Measurements from ENCODE around the gene SLC44A4.
"Not testable (repeated sequence)": the region's sequence is repeated elsewhere in the genome, so short reads cannot be mapped to it uniquely, and the experiment has no call there.

The SLC44A4 gene

GRCh38 chr6:31838114-31838553 lies 40.7 kb downstream of the SLC44A4 start:
- H3K4me3 ChIP-seq (ENCODE audit: low read length in 2 of 2) = not testable (repeated sequence)

GRCh38 chr6:31837369-31838113 lies 41.3 kb downstream of the SLC44A4 start:
- H3K36me3 ChIP-seq (ENCODE audit: control insufficient read depth in 2 of 2, insufficient read depth in 2 of 2, low read length in 2 of 2) = peaks cover 17 to 32% of the 10 kb centered on the region in 2 donors
- H3K9ac ChIP-seq (ENCODE audit: low read length in 2 of 2) = peak overlapping the region in 1 of 2 donors; percentile 43
- H3K27me3 ChIP-seq (ENCODE audit: control insufficient read depth in 1 of 2, insufficient read depth in 2 of 2, low read length in 2 of 2) = no peaks in the 10 kb centered on the region
- H3K4me1 ChIP-seq (ENCODE audit: control insufficient read depth, insufficient read depth, low read length) = peaks cover 28% of the 10 kb centered on the region
- H3K9me3 ChIP-seq (ENCODE audit: control insufficient read depth in 2 of 2, low read length in 2 of 2) = no peaks in the 10 kb centered on the region
- peak overlapping the region; percentile 17 to 47 for H3K4me3 ChIP-seq (ENCODE audit: low read length in 2 of 2)
- H3K27ac ChIP-seq (ENCODE audit: low read length) = peak overlapping the region; percentile 93

More at GRCh38 chr6:31838114-31838553, 40.7 kb downstream of the SLC44A4 start:
- H3K27ac ChIP-seq (ENCODE audit: low read length); H3K27me3 ChIP-seq (ENCODE audit: control insufficient read depth in 1 of 2, insufficient read depth in 2 of 2, low read length in 2 of 2); H3K9ac ChIP-seq (ENCODE audit: low read length in 2 of 2); H3K9me3 ChIP-seq (ENCODE audit: control insufficient read depth in 2 of 2, low read length in 2 of 2): not testable (repeated sequence)
- Histone ChIP-seq H3K36me3 (ENCODE audit: control insufficient read depth in 2 of 2, insufficient read depth in 2 of 2, low read length in 2 of 2) (peaks cover 17 to 36% of the 10 kb centered on the region in 2 donors), H3K4me1 (ENCODE audit: control insufficient read depth, insufficient read depth, low read length) (peaks cover 28% of the 10 kb centered on the region)

- Histone ChIP-seq H3K9me3 (ENCODE audit: control insufficient read depth in 2 of 2, low read length in 2 of 2) (no peaks in the 10 kb centered on the region), H3K27me3 (ENCODE audit: control insufficient read depth in 1 of 2, insufficient read depth in 2 of 2, low read length in 2 of 2) (no peaks in the 10 kb centered on the region), H3K27ac (ENCODE audit: low read length) (peak overlapping the region; percentile 93), H3K4me3 (ENCODE audit: low read length in 2 of 2) (peak overlapping the region; percentile 35 to 97), H3K36me3 (ENCODE audit: control insufficient read depth in 2 of 2, insufficient read depth in 2 of 2, low read length in 2 of 2) (peaks cover 17 to 32% of the 10 kb centered on the region in 2 donors), H3K9ac (ENCODE audit: low read length in 2 of 2) (peak overlapping the region; percentile 58 to 97), H3K4me1 (ENCODE audit: control insufficient read depth, insufficient read depth, low read length) (peaks cover 33% of the 10 kb centered on the region)
Measured at GRCh38 chr6:31836474-31837368, 42.1 kb downstream of the SLC44A4 start.

- Histone ChIP-seq H3K27ac (ENCODE audit: low read length) (peak overlapping the region; percentile 93), H3K4me3 (ENCODE audit: low read length in 2 of 2) (peak overlapping the region; percentile 66 to 97), H3K27me3 (ENCODE audit: control insufficient read depth in 1 of 2, insufficient read depth in 2 of 2, low read length in 2 of 2) (no peaks in the 10 kb centered on the region), H3K9me3 (ENCODE audit: control insufficient read depth in 2 of 2, low read length in 2 of 2) (no peaks in the 10 kb centered on the region), H3K36me3 (ENCODE audit: control insufficient read depth in 2 of 2, insufficient read depth in 2 of 2, low read length in 2 of 2) (peaks cover 17 to 31% of the 10 kb centered on the region in 2 donors), H3K4me1 (ENCODE audit: control insufficient read depth, insufficient read depth, low read length) (peaks cover 39% of the 10 kb centered on the region), H3K9ac (ENCODE audit: low read length in 2 of 2) (peak overlapping the region; percentile 58 to 97)
Measured at GRCh38 chr6:31836047-31836473, 42.7 kb downstream of the SLC44A4 start.

GRCh38 chr6:31834367-31835250 lies 44.2 kb downstream of the SLC44A4 start:
- Histone ChIP-seq H3K27me3 (ENCODE audit: control insufficient read depth in 1 of 2, insufficient read depth in 2 of 2, low read length in 2 of 2) (no peaks in the 10 kb centered on the region), H3K4me3 (ENCODE audit: low read length in 2 of 2) (peak overlapping the region; percentile 97 to 100), H3K27ac (ENCODE audit: low read length) (peak overlapping the region; percentile 93), H3K36me3 (ENCODE audit: control insufficient read depth in 2 of 2, insufficient read depth in 2 of 2, low read length in 2 of 2) (peaks cover 14 to 20% of the 10 kb centered on the region in 2 donors), H3K9me3 (ENCODE audit: control insufficient read depth in 2 of 2, low read length in 2 of 2) (no peaks in the 10 kb centered on the region), H3K4me1 (ENCODE audit: control insufficient read depth, insufficient read depth, low read length) (peaks cover 42% of the 10 kb centered on the region), H3K9ac (ENCODE audit: low read length in 2 of 2) (peak overlapping the region; percentile 94 to 97)

- Histone ChIP-seq H3K4me1 (ENCODE audit: control insufficient read depth, insufficient read depth, low read length) (peaks cover 29% of the 10 kb centered on the region), H3K27me3 (ENCODE audit: control insufficient read depth in 1 of 2, insufficient read depth in 2 of 2, low read length in 2 of 2) (no peaks in the 10 kb centered on the region), H3K36me3 (ENCODE audit: control insufficient read depth in 2 of 2, insufficient read depth in 2 of 2, low read length in 2 of 2) (no peaks in the 10 kb centered on the region), H3K9ac (ENCODE audit: low read length in 2 of 2) (peak overlapping the region in 1 of 2 donors; percentile 84), H3K9me3 (ENCODE audit: control insufficient read depth in 2 of 2, low read length in 2 of 2) (no peaks in the 10 kb centered on the region), H3K4me3 (ENCODE audit: low read length in 2 of 2) (peak overlapping the region; percentile 80 to 95), H3K27ac (ENCODE audit: low read length) (no peak overlapping the region)
Measured at GRCh38 chr6:31831350-31832215, 47.2 kb downstream of the SLC44A4 start.

- Histone ChIP-seq H3K36me3 (ENCODE audit: control insufficient read depth in 2 of 2, insufficient read depth in 2 of 2, low read length in 2 of 2) (no peaks in the 10 kb centered on the region), H3K9me3 (ENCODE audit: control insufficient read depth in 2 of 2, low read length in 2 of 2) (no peaks in the 10 kb centered on the region), H3K4me1 (ENCODE audit: control insufficient read depth, insufficient read depth, low read length) (peaks cover 26% of the 10 kb centered on the region), H3K4me3 (ENCODE audit: low read length in 2 of 2) (peak overlapping the region; percentile 80 to 95), H3K27ac (ENCODE audit: low read length) (peak overlapping the region; percentile 37), H3K27me3 (ENCODE audit: control insufficient read depth in 1 of 2, insufficient read depth in 2 of 2, low read length in 2 of 2) (no peaks in the 10 kb centered on the region), H3K9ac (ENCODE audit: low read length in 2 of 2) (peak overlapping the region; percentile 62 to 84)
Measured at GRCh38 chr6:31830886-31831335, 47.9 kb downstream of the SLC44A4 start.

- Histone ChIP-seq H3K27ac (ENCODE audit: low read length) (peak overlapping the region; percentile 46), H3K36me3 (ENCODE audit: control insufficient read depth in 2 of 2, insufficient read depth in 2 of 2, low read length in 2 of 2) (no peaks in the 10 kb centered on the region), H3K4me1 (ENCODE audit: control insufficient read depth, insufficient read depth, low read length) (peaks cover 21% of the 10 kb centered on the region), H3K4me3 (ENCODE audit: low read length in 2 of 2) (peak overlapping the region; percentile 80 to 95), H3K27me3 (ENCODE audit: control insufficient read depth in 1 of 2, insufficient read depth in 2 of 2, low read length in 2 of 2) (no peaks in the 10 kb centered on the region), H3K9ac (ENCODE audit: low read length in 2 of 2) (peak overlapping the region; percentile 74 to 85), H3K9me3 (ENCODE audit: control insufficient read depth in 2 of 2, low read length in 2 of 2) (no peaks in the 10 kb centered on the region)
Measured at GRCh38 chr6:31829633-31830283, 49.0 kb downstream of the SLC44A4 start.

Data from stomach smooth muscle (tissue), 2 donors.